HUES48 (cell line): ENCODE measurements around the gene ARAF.
A peak's percentile ranks its signal among the peaks of the same experiment; 100 is the strongest.

Experiments used
- H3K27ac ChIP-seq: one replicate; pipeline ENCODE4 v1.7.0; 2013; ENCODE audit warnings: low read depth, low read length, inconsistent platforms
- H3K27me3 ChIP-seq: 2 replicates; pipeline ENCODE4 v1.6.1; 2013; ENCODE audit warnings: mild to moderate bottlenecking, low read length; ENCODE audit not compliant: control insufficient read depth, insufficient read depth
- H3K36me3 ChIP-seq: 2 replicates; pipeline ENCODE4 v1.6.1; 2013; ENCODE audit warnings: low read length; ENCODE audit not compliant: control insufficient read depth, insufficient read depth
- H3K4me1 ChIP-seq: 2 replicates; pipeline ENCODE4 v1.6.1; 2013; ENCODE audit warnings: mild to moderate bottlenecking, low read length; ENCODE audit not compliant: control insufficient read depth, insufficient read depth
- H3K4me3 ChIP-seq: 2 replicates; pipeline ENCODE4 v1.5.1; 2013; ENCODE audit warnings: mild to moderate bottlenecking, low read depth, low read length
- H3K9ac ChIP-seq: 2 replicates; pipeline ENCODE4 v1.6.1; 2013; ENCODE audit warnings: mild to moderate bottlenecking, low read depth, low read length, moderate library complexity
- H3K9me3 ChIP-seq: 2 replicates; pipeline ENCODE4 v1.6.1; 2013; ENCODE audit warnings: low read length; ENCODE audit not compliant: control insufficient read depth, insufficient read depth

The ARAF gene

DNA sequence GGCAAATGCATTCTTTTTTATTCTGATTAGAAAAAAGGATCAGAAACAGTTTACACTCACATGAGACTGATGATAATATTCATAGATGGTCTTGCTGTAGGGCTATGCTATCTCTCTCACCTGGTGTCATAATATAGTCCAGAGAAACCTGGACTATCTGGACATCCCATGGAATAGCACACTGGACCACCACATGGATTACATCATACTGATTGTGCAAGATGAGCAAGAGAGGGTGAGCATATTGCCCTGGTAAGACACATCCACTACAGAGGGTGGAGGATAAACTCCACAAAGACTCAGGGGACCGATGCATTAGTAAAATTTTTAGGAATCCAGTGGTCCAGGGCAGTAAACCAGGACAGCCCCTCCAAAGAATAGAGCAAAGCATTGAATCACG, 50.5 kb downstream of the ARAF start:
- H3K9me3 ChIP-seq = peaks cover 33% of the 10 kb centered on the region
- no peaks in the 10 kb centered on the region for H3K4me1 ChIP-seq
- no peaks in the 10 kb centered on the region for H3K27me3 ChIP-seq
- H3K9ac ChIP-seq = no peak overlapping the region
- no peak overlapping the region for H3K4me3 ChIP-seq
- no peaks in the 10 kb centered on the region for H3K36me3 ChIP-seq
- no peak overlapping the region for H3K27ac ChIP-seq

DNA sequence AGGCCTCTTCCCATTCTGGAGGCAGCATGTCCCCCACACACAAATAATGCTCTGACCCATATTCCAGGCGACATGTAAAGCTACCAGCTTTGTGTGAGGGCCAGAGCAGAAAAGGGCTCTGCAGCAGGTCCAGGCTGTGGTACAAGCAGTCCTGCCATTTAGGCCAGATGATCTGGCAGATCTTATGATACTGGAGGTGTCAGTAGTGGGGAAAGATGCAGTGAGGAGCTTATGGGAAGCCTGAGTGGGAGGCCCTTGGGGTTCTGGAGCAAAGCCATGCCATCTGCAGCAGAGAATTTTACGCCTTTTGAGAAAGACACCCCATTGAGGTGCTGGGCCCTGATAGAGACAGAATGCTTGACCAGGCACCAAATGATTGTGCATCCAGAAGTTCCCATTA, 50.9 kb downstream of the ARAF start:
- Histone ChIP-seq H3K36me3 (no peaks in the 10 kb centered on the region), H3K9ac (no peak overlapping the region), H3K4me1 (no peaks in the 10 kb centered on the region), H3K9me3 (peaks cover 31% of the 10 kb centered on the region), H3K27me3 (no peaks in the 10 kb centered on the region), H3K27ac (no peak overlapping the region), H3K4me3 (no peak overlapping the region)

- Histone ChIP-seq H3K27ac (no peak overlapping the region), H3K9me3 (peaks cover 30% of the 10 kb centered on the region), H3K9ac (no peak overlapping the region), H3K27me3 (no peaks in the 10 kb centered on the region), H3K4me3 (no peak overlapping the region), H3K36me3 (no peaks in the 10 kb centered on the region), H3K4me1 (no peaks in the 10 kb centered on the region)
These were observed 51.4 kb downstream of the ARAF start for GRCh38 chrX:47612418-47612817.

- H3K27ac ChIP-seq = no peak overlapping the region
- H3K9me3 ChIP-seq = peaks cover 32% of the 10 kb centered on the region
- no peaks in the 10 kb centered on the region for H3K27me3 ChIP-seq
- H3K4me1 ChIP-seq = no peaks in the 10 kb centered on the region
- H3K4me3 ChIP-seq = no peak overlapping the region
- H3K9ac ChIP-seq = no peak overlapping the region
- no peaks in the 10 kb centered on the region for H3K36me3 ChIP-seq
These were observed 52.1 kb downstream of the ARAF start for GRCh38 chrX:47613082-47613481.

- Histone ChIP-seq H3K27me3 (no peaks in the 10 kb centered on the region), H3K9me3 (peaks cover 29% of the 10 kb centered on the region), H3K4me3 (no peak overlapping the region), H3K9ac (no peak overlapping the region), H3K36me3 (no peaks in the 10 kb centered on the region), H3K4me1 (no peaks in the 10 kb centered on the region), H3K27ac (no peak overlapping the region)
These were observed 53.6 kb downstream of the ARAF start for GRCh38 chrX:47614618-47615017.

- Histone ChIP-seq H3K4me1 (no peaks in the 10 kb centered on the region), H3K36me3 (no peaks in the 10 kb centered on the region), H3K27me3 (no peaks in the 10 kb centered on the region), H3K9me3 (peaks cover 20% of the 10 kb centered on the region), H3K9ac (no peak overlapping the region), H3K4me3 (peak overlapping the region; percentile 54), H3K27ac (no peak overlapping the region)
These were observed 58.0 kb downstream of the ARAF start for GRCh38 chrX:47618923-47619485.

DNA sequence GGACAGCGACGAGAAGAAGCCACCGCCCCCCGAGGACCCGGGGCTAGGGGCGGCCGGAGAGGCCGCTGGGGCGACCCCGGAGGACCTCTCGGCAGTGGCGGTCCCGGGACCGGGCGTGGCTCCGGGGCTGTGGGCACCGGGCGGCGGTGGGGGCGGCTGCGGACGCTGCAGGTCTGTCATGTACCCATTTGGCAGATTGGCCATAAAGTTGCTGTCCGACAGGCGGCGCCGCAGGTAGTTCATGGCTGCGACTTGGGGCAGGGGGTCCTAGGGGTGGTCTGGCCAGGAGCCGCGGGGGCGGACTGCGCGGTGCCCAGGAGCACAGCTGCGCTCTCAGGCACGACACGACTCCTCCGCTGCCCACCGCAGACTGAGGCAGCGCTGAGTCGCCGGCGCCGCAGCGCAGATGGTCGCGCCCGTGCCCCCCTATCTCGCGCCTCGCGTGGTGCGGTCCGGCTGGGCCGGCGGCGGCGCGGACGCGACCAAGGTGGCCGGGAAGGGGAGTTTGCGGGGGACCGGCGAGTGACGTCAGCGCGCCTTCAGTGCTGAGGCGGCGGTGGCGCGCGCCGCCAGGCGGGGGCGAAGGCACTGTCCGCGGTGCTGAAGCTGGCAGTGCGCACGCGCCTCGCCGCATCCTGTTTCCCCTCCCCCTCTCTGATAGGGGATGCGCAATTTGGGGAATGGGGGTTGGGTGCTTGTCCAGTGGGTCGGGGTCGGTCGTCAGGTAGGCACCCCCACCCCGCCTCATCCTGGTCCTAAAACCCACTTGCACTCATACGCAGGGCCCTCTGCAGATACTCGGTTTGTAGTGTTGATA, 58.7 kb downstream of the ARAF start, which contains the start of gene SYN1:
Gene SYN1 (minus strand): TSS at position 372 of the 817 bp plus-strand sequence. CDS start 129 bp downstream, at position 243.
- H3K36me3 ChIP-seq = no peaks in the 10 kb centered on the region
- H3K9ac ChIP-seq = no peak within 1 kb of the TSS
- H3K27ac ChIP-seq = no peak within 1 kb of the TSS
- H3K4me1 ChIP-seq = no peaks in the 10 kb centered on the region
- peaks cover 23% of the 10 kb centered on the region for H3K9me3 ChIP-seq
- H3K4me3 ChIP-seq = peak within 1 kb of the TSS; percentile 57
- H3K27me3 ChIP-seq = no peaks in the 10 kb centered on the region

DNA sequence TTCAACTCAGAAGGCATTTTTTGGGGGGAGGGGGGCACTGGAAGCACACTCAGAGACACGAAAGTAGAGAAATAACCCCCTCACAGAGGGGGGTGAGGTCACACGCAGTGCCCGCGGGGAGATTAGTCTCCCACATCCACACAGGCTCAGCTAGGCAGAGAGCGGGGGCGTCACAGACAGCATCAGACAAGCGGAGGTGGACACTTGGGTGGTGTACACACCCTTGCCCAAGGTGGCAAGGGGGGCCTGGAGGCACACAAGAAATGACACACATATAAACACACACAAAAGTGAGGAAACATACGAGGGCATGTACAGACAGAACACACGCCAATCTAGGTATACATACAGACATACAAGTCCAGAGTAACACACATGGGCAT, 59.3 kb downstream of the ARAF start:
- H3K4me3 ChIP-seq = peak overlapping the region; percentile 57
- H3K9me3 ChIP-seq = peaks cover 26% of the 10 kb centered on the region
- H3K27me3 ChIP-seq = no peaks in the 10 kb centered on the region
- H3K36me3 ChIP-seq = no peaks in the 10 kb centered on the region
- no peaks in the 10 kb centered on the region for H3K4me1 ChIP-seq
- H3K27ac ChIP-seq = no peak overlapping the region
- H3K9ac ChIP-seq = no peak overlapping the region
